GF-D8 (cell line): Measurements from ENCODE around the gene OR2AT4.
"Not testable (repeated sequence)": the region's sequence is repeated elsewhere in the genome, so short reads cannot be mapped to it uniquely, and the experiment has no call there.

Experiments
- DNase-seq: peaks from one replicate; lab custom pipeline; 2025; lab: John Stamatoyannopoulos, UW

Gene OR2AT4

GRCh38 chr11:75096456-75097172, at the start of gene OR2AT4:
OR2AT4 (minus strand) TSS chr11:75096876.
- no peak for DNase-seq

- DNase-seq: no peak
These were observed 49.4 kb upstream of the OR2AT4 start for GRCh38 chr11:75145972-75146519.

- no peak for DNase-seq
These were observed 48.7 kb upstream of the OR2AT4 start for GRCh38 chr11:75145196-75145971.

GRCh38 chr11:75144716-75145014, 48.0 kb upstream of the OR2AT4 start:
- no peak for DNase-seq

- no peak for DNase-seq
These were observed 46.7 kb upstream of the OR2AT4 start for GRCh38 chr11:75143420-75143731.

- peak; percentile 89 for DNase-seq
These were observed 46.2 kb upstream of the OR2AT4 start for GRCh38 chr11:75142714-75143419.

GRCh38 chr11:75141166-75141565, 44.5 kb upstream of the OR2AT4 start:
- DNase-seq: no peak

- no peak for DNase-seq
These were observed 43.8 kb upstream of the OR2AT4 start for GRCh38 chr11:75140269-75141138.

- no peak for DNase-seq
These were observed 39.0 kb upstream of the OR2AT4 start for GRCh38 chr11:75135651-75136050.

GRCh38 chr11:75135021-75135650, 38.5 kb upstream of the OR2AT4 start:
- no peak for DNase-seq

- no peak for DNase-seq
These were observed 37.3 kb upstream of the OR2AT4 start for GRCh38 chr11:75133976-75134375.

- no peak for DNase-seq
These were observed 35.4 kb upstream of the OR2AT4 start for GRCh38 chr11:75132080-75132479.

- DNase-seq: no peak
These were observed 29.9 kb upstream of the OR2AT4 start for GRCh38 chr11:75126564-75126963.

GRCh38 chr11:75118577-75118976, 21.9 kb upstream of the OR2AT4 start:
- DNase-seq: no peak

GRCh38 chr11:75114465-75114864, 17.8 kb upstream of the OR2AT4 start:
- DNase-seq: no peak

- no peak for DNase-seq
These were observed 16.4 kb upstream of the OR2AT4 start for GRCh38 chr11:75113030-75113429.

- DNase-seq: no peak
These were observed 15.5 kb upstream of the OR2AT4 start for GRCh38 chr11:75112200-75112599.

- DNase-seq: no peak
These were observed 10.5 kb upstream of the OR2AT4 start for GRCh38 chr11:75107187-75107586.

GRCh38 chr11:75105967-75106681, 9.4 kb upstream of the OR2AT4 start:
- not testable (repeated sequence) for DNase-seq

- DNase-seq: no peak
These were observed 8.8 kb upstream of the OR2AT4 start for GRCh38 chr11:75105462-75105925.
